Liver (tissue), 9 donors: ENCODE results near the gene CCL2. TPM values are rescaled to one million over a fixed set of nuclear protein-coding genes. Genes with fewer than 3 reads are reported as not detected.

Source experiments
- DNase-seq: peaks from one replicate; pipeline ENCODE4 v3.0.0-alpha.2; 2017; ENCODE audit warnings: low spot score
- H3K27ac ChIP-seq, 2 donors: one replicate each; pipeline ENCODE4 v1.7.0; 2013; ENCODE audit warnings: inconsistent platforms in 2 of 2, low read length in 2 of 2, control low read depth in 1 of 2, low read depth in 1 of 2, mild to moderate bottlenecking in 1 of 2
- H3K27me3 ChIP-seq, 4 donors: one replicate each; pipeline versions ENCODE4 v1.6.1 to v1.7.0; 2013; ENCODE audit warnings: low read length in 3 of 4, inconsistent platforms in 1 of 4, mild to moderate bottlenecking in 1 of 4, moderate library complexity in 1 of 4; ENCODE audit not compliant: control insufficient read depth in 4 of 4, insufficient read depth in 4 of 4
- H3K36me3 ChIP-seq, 4 donors: one replicate each; pipeline versions ENCODE4 v1.6.1 to v1.7.0; 2013; ENCODE audit warnings: low read length in 3 of 4, mild to moderate bottlenecking in 3 of 4, low read depth in 1 of 4, moderate library complexity in 1 of 4; ENCODE audit not compliant: control insufficient read depth in 4 of 4, insufficient read depth in 3 of 4
- H3K4me1 ChIP-seq, 4 donors: one replicate each; pipeline versions ENCODE4 v1.6.1 to v1.7.0; 2013; ENCODE audit warnings: low read length in 3 of 4, mild to moderate bottlenecking in 3 of 4, moderate library complexity in 1 of 4; ENCODE audit not compliant: control insufficient read depth in 4 of 4, insufficient read depth in 4 of 4
- H3K4me3 ChIP-seq, 3 donors: one replicate each; pipeline versions ENCODE4 v1.6.1 to v1.7.0; 2013; ENCODE audit warnings: low read length in 3 of 3, control low read depth in 1 of 3, low read depth in 1 of 3, mild to moderate bottlenecking in 1 of 3
- H3K9ac ChIP-seq, 2 donors: one replicate each; pipeline ENCODE4 v1.7.0; 2013; ENCODE audit warnings: low read length in 2 of 2, mild to moderate bottlenecking in 2 of 2, moderate library complexity in 2 of 2, control low read depth in 1 of 2, low read depth in 1 of 2
- H3K9me3 ChIP-seq, 4 donors: one replicate each; pipeline versions ENCODE4 v1.6.1 to v1.7.0; 2013; ENCODE audit warnings: low read length in 3 of 4; ENCODE audit not compliant: control insufficient read depth in 4 of 4
- EGR1 ChIP-seq, 2 donors: IDR thresholded peaks; 2 replicates each; pipeline ENCODE4 v1.6.1; 2016 to 2018; ENCODE audit warnings: antibody characterized with exemption in 2 of 2, low read depth in 2 of 2
- FOXA1 ChIP-seq: IDR thresholded peaks from 2 replicates; pipeline ENCODE4 v1.6.1; 2016; ENCODE audit warnings: antibody characterized with exemption
- FOXA2 ChIP-seq: IDR thresholded peaks from 2 replicates; pipeline ENCODE4 v1.6.1; 2016; ENCODE audit warnings: antibody characterized with exemption
- GABPA ChIP-seq, 2 donors: IDR thresholded peaks in 1 of 2; conservative IDR thresholded peaks in 1 of 2; 2 replicates each; pipeline ENCODE4 v1.6.1; 2016; ENCODE audit warnings: antibody characterized with exemption in 2 of 2, mild to moderate bottlenecking in 1 of 2, moderate library complexity in 1 of 2
- HNF4A ChIP-seq, 2 donors: conservative IDR thresholded peaks; 2 replicates each; pipeline ENCODE4 v1.6.1; 2016; ENCODE audit warnings: antibody characterized with exemption in 2 of 2, mild to moderate bottlenecking in 2 of 2
- HNF4G ChIP-seq: IDR thresholded peaks from 2 replicates; pipeline ENCODE4 v1.6.1; 2016; ENCODE audit warnings: antibody characterized with exemption
- JUND ChIP-seq, 2 donors: IDR thresholded peaks; 2 replicates each; pipeline ENCODE4 v1.6.1; 2016; ENCODE audit warnings: antibody characterized with exemption in 2 of 2
- SP1 ChIP-seq: IDR thresholded peaks from 2 replicates; pipeline ENCODE4 v1.6.1; 2018; ENCODE audit warnings: antibody characterized with exemption, mild to moderate bottlenecking
- TAF1 ChIP-seq: conservative IDR thresholded peaks from 2 replicates; pipeline ENCODE4 v1.6.1; 2016; ENCODE audit warnings: antibody characterized with exemption, mild to moderate bottlenecking
- YY1 ChIP-seq: IDR thresholded peaks from 2 replicates; pipeline ENCODE4 v1.6.1; 2016; ENCODE audit warnings: antibody characterized with exemption, mild to moderate bottlenecking
- WGBS: extraction: QIAGEN DNeasy Blood & Tissue Kit; methylation state at CpG from one replicate; pipeline ENCODE4 v1.1.7; 2013; 5-methylcytosine and 5-hydroxymethylcytosine counted together
- polyA plus RNA-seq, 2 donors: library from polyadenylated mRNA; stranded (reverse) in 1 of 2; unstranded in 1 of 2; fragments of 200-250 nt in 1 of 2; fragments of >200 nt in 1 of 2; fragmentation: Nextera tagmentation in 1 of 2; extraction: Ambion mirVana in 1 of 2; gene quantifications; one replicate each; pipeline versions ENCODE4 v1.2.1 to v1.2.3, GENCODE V29; 2013 to 2015
- total RNA-seq, 2 donors: library from RNA; depleted of rRNA; stranded (reverse); fragments of >200 nt; gene quantifications; one replicate each; pipeline ENCODE4 v1.2.3, GENCODE V29; 2014
- TF ChIP-seq, protein P1 (sequence below): IDR thresholded peaks from 2 replicates; pipeline ENCODE4 v1.6.1; 2016; ENCODE audit warnings: antibody characterized with exemption, mild to moderate bottlenecking
- TF ChIP-seq, protein P2 (sequence below): IDR thresholded peaks from 2 replicates; pipeline ENCODE4 v1.6.1; 2016; ENCODE audit warnings: antibody characterized with exemption
- TF ChIP-seq, protein P3 (sequence below): fragments of 150-350 bp; IDR thresholded peaks from 2 replicates; pipeline ENCODE4 v1.5.1; 2017; ENCODE audit warnings: improper control_type of control experiment, low read depth, low read length; ENCODE audit not compliant: missing input control
- donor health status: healthy.
- donor health status: healthy.
- donor health status: healthy.
- donor health status: healthy.
- donor health status: healthy.

The CCL2 gene
- total and polyA plus RNA-seq, 4 donors = 3.5 to 8.9 (median 5.4) TPM

DNA sequence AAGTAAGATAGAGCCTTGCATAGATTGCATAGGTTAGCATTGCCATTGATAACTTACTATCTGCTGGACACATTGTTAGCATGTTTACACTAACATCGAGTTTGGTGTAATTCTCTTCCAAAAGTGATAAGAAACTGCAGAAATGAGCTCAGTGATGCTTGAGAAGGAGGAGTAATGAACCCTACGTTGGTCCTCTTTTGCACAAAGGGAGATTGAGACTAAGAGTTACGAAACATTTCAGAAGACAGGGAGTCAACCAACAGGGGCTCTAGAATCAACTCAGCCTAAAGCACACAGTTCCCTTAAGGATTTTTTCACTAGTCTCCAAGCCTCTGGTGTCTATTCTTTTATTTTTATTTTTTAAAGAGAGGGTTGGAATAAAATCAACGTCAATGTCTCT, 21.7 kb downstream of the CCL2 start (continued):
- TF ChIP-seq, protein P1, sequence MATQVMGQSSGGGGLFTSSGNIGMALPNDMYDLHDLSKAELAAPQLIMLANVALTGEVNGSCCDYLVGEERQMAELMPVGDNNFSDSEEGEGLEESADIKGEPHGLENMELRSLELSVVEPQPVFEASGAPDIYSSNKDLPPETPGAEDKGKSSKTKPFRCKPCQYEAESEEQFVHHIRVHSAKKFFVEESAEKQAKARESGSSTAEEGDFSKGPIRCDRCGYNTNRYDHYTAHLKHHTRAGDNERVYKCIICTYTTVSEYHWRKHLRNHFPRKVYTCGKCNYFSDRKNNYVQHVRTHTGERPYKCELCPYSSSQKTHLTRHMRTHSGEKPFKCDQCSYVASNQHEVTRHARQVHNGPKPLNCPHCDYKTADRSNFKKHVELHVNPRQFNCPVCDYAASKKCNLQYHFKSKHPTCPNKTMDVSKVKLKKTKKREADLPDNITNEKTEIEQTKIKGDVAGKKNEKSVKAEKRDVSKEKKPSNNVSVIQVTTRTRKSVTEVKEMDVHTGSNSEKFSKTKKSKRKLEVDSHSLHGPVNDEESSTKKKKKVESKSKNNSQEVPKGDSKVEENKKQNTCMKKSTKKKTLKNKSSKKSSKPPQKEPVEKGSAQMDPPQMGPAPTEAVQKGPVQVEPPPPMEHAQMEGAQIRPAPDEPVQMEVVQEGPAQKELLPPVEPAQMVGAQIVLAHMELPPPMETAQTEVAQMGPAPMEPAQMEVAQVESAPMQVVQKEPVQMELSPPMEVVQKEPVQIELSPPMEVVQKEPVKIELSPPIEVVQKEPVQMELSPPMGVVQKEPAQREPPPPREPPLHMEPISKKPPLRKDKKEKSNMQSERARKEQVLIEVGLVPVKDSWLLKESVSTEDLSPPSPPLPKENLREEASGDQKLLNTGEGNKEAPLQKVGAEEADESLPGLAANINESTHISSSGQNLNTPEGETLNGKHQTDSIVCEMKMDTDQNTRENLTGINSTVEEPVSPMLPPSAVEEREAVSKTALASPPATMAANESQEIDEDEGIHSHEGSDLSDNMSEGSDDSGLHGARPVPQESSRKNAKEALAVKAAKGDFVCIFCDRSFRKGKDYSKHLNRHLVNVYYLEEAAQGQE = no peak
- TF ChIP-seq TAF1 = no peak
- no peak for TF ChIP-seq FOXA1
- TF ChIP-seq FOXA2 = no peak
- no peak for TF ChIP-seq HNF4A (conservative IDR thresholded peaks at IDR 0.05)

DNA sequence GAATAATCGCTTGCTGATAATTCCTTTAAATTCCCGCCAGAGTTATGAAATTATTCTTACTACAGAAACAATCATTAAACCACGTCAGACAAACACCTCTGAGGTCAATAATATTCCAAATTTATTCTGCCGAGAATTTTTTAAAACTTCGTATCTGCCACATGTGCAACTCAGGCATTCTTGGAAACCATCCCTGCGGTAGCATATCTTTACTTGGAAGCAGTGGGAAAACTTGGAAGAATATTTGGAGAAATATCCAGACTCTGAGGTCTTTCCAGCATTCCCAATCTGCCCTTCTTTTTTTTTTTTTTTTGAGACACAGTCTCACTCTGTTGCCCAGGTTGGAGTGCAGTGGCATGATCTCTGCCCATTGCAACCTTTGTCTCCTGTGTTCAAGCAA, 28.5 kb downstream of the CCL2 start:
- no peaks in the 10 kb centered on the region for H3K36me3 ChIP-seq
- DNase-seq = no peak
- no peak overlapping the region for H3K4me3 ChIP-seq
- 80% methylated on average over 6 of the region's 6 CpGs for WGBS
- no peaks in the 10 kb centered on the region for H3K27me3 ChIP-seq
- H3K9ac ChIP-seq = no peak overlapping the region
- H3K27ac ChIP-seq = no peak overlapping the region
- H3K4me1 ChIP-seq = no peaks in the 10 kb centered on the region
- TF ChIP-seq FOXA2 (no peak), SP1 (no peak), YY1 (no peak), HNF4G (no peak)
- TF ChIP-seq, protein P1 = peak; percentile 84
- no peaks in the 10 kb centered on the region for H3K9me3 ChIP-seq

DNA sequence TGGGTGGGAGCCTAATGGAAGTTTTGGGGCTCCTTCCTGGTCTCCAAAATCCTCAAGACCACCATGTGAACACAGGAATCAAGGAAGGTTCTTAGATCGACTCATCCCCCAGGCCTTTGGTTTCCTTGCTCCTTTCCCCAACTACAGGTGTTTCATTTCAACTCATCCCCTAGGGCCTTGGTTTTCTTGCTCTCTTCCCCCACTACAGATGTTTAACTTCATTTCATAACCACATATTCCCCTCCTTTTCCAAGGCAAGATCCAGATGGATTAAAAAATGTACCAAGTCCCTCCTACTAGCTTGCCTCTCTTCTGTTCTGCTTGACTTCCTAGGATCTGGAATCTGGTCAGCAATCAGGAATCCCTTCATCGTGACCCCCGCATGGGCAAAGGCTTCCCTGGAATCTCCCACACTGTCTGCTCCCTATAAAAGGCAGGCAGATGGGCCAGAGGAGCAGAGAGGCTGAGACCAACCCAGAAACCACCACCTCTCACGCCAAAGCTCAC, 30.3 kb downstream of the CCL2 start, which contains the start of gene CCL11:
TSS of gene CCL11 (plus strand) at position 457 of the 507 bp plus-strand sequence. CDS start 67 bp downstream, outside the sequence.
- Histone ChIP-seq H3K4me1 (no peaks in the 10 kb centered on the region), H3K9ac (no peak within 1 kb of the TSS), H3K4me3 (no peak within 1 kb of the TSS), H3K27ac (no peak within 1 kb of the TSS), H3K27me3 (peaks cover 0 to 2% (median 0%) of the 10 kb centered on the region in 4 donors), H3K9me3 (no peaks in the 10 kb centered on the region), H3K36me3 (no peaks in the 10 kb centered on the region)
- 56% methylated on average over 4 of the region's 4 CpGs for WGBS
- no peak for DNase-seq
- TF ChIP-seq TAF1 (no peak), GABPA (IDR thresholded peaks at IDR 0.05 in 1 of 2, conservative IDR thresholded peaks at IDR 0.05 in 1 of 2) (no peak), YY1 (no peak), FOXA1 (no peak), FOXA2 (no peak), HNF4G (no peak), EGR1 (IDR thresholded peaks at IDR 0.05; ENCODE audit: low read depth in 2 of 2) (no peak), SP1 (no peak), JUND (IDR thresholded peaks at IDR 0.05) (no peak), HNF4A (conservative IDR thresholded peaks at IDR 0.05) (no peak)
- TF ChIP-seq, protein P1 = no peak
- TF ChIP-seq, protein P2, sequence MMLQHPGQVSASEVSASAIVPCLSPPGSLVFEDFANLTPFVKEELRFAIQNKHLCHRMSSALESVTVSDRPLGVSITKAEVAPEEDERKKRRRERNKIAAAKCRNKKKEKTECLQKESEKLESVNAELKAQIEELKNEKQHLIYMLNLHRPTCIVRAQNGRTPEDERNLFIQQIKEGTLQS = no peak
- TF ChIP-seq, protein P3, sequence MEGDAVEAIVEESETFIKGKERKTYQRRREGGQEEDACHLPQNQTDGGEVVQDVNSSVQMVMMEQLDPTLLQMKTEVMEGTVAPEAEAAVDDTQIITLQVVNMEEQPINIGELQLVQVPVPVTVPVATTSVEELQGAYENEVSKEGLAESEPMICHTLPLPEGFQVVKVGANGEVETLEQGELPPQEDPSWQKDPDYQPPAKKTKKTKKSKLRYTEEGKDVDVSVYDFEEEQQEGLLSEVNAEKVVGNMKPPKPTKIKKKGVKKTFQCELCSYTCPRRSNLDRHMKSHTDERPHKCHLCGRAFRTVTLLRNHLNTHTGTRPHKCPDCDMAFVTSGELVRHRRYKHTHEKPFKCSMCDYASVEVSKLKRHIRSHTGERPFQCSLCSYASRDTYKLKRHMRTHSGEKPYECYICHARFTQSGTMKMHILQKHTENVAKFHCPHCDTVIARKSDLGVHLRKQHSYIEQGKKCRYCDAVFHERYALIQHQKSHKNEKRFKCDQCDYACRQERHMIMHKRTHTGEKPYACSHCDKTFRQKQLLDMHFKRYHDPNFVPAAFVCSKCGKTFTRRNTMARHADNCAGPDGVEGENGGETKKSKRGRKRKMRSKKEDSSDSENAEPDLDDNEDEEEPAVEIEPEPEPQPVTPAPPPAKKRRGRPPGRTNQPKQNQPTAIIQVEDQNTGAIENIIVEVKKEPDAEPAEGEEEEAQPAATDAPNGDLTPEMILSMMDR = no peak
